ENCODE measurements around the gene CLEC18B. TPM values are rescaled to one million over a fixed set of nuclear protein-coding genes. Genes with fewer than 3 reads are reported as not detected.
"Not testable (repeated sequence)": the region's sequence is repeated elsewhere in the genome, so short reads cannot be mapped to it uniquely, and the experiment has no call there.

The CLEC18B gene
- total RNA-seq (not detected), polyA plus RNA-seq (0.29 TPM)

DNA sequence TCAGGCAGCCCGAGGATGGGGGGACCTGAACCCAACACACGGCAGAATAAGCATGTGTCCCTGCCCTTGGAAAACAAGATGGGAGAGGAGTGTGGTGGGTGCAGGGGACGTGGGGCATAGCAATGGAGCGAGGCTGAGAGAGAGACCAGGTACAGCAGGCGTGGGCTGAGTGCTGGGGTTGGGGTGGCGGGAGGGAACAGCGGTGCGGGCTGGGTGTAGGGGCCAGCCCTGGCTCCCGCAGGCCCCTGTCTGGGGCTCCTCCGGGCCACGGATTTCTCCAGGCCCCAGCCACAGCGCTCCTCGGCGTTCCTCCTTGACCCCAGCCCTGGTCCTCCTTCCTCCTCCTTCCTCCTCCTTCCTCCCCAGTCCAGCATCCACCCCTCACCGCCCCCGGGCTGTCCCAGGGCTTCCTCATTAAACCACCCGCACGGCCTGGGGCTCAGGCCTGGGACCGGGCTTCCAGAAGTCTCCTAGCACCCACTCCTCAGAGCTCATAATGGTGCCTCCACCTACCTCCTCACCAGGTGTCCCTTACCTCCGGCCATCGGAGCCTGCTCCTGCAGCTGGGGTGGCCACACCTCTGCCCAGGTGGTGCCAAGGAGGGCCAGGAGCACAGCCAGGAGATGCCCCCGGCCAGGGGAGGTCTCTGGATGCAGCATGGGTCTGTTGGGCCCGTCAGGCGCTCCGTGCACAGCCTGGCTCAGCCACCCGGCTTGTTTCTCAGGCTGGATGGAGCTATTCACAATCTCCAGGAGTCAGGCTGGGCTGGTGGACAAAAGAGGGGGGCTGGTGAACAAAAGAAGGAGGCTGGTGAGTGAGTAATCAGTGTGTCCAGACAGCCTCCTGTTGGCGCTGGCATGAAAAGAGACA lies at the start of gene CLEC18B:
Gene CLEC18B, minus strand, starts transcription at position 867 of the 870 bp plus-strand sequence. Its CDS starts 208 bp downstream, at position 659.
- not testable (repeated sequence) for H3K36me3 ChIP-seq (ENCODE audit: insufficient read depth); H3K27ac ChIP-seq (ENCODE audit: low read depth); H3K4me1 ChIP-seq (ENCODE audit: insufficient read depth); H3K4me3 ChIP-seq (ENCODE audit: low read depth, low read length); DNase-seq (ENCODE audit: extremely low spot score)
- 69% methylated on average over 5 of the region's 27 CpGs for WGBS

DNA sequence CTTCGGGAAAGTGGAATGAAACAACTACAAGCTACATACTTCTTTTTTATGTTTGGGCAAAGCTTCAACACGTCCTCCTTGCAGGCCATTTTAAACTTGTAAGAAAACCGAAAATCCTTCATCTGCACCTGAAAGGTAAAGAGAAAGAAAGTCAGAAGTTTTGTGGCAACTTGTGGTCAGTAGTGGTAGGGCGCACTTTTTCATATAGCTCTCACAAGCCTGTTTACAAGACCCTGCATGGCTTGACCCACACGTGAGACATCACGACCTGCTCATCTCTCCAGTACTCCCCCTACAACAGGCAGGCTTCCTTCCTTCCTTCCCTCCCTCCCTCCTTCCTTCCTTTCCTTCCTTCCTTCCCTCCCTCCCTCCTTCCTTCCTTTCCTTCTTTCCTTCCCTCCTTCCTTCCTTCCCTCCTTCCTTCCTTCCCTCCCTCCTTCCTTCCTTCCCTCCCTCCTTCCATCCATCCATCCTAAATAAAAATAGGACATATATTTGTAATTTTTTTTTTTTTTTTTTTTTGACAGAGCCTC lies 48.7 kb upstream of the CLEC18B start:
- DNase-seq (ENCODE audit: extremely low spot score) = no peak
- WGBS = 92% methylated on average over 5 of the region's 6 CpGs
- H3K4me3 ChIP-seq (ENCODE audit: low read depth, low read length) = no peak overlapping the region
- H3K27ac ChIP-seq (ENCODE audit: low read depth) = no peak overlapping the region
- H3K4me1 ChIP-seq (ENCODE audit: insufficient read depth) = no peaks in the 10 kb centered on the region
- H3K36me3 ChIP-seq (ENCODE audit: insufficient read depth) = peaks cover 4% of the 10 kb centered on the region

DNA sequence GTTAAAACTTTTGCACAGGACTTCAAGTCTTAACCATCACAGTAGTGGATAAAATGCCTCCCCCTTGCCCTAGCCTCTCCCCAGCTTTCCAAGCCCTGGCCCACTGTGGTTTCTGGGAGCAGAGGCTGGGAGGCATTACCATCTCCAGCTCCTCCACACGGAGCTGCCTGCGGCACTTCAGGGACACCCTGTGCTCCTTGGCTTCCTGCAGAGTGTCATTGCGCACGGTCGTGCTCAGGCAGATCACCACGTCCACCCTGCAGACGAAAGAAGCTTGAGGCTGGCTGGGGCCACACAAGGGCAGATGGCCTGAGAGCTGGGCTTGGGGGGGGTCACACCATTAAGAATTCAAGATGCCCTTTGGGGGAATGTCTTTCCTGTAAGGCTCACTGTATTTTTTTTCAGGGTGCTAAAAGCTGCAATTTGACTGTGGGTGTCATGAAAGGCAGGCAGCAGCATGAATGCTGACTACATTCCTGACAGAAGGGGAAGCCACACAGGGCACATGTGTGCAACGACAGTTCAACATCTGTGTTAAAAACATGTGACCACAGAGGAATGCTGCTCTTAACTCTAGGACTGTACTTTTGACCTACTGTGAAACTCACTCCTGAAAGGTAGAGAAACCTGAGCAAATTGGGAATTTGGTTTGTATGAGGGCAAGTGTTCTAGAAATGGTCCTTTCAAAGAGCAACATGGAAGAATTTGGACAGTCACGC lies 47.7 kb upstream of the CLEC18B start:
- Histone ChIP-seq H3K36me3 (ENCODE audit: insufficient read depth) (peaks cover 2% of the 10 kb centered on the region), H3K4me1 (ENCODE audit: insufficient read depth) (no peaks in the 10 kb centered on the region), H3K4me3 (ENCODE audit: low read depth, low read length) (no peak overlapping the region), H3K27ac (ENCODE audit: low read depth) (no peak overlapping the region)
- no peak for DNase-seq (ENCODE audit: extremely low spot score)
- 84% methylated on average over 9 of the region's 9 CpGs for WGBS

DNA sequence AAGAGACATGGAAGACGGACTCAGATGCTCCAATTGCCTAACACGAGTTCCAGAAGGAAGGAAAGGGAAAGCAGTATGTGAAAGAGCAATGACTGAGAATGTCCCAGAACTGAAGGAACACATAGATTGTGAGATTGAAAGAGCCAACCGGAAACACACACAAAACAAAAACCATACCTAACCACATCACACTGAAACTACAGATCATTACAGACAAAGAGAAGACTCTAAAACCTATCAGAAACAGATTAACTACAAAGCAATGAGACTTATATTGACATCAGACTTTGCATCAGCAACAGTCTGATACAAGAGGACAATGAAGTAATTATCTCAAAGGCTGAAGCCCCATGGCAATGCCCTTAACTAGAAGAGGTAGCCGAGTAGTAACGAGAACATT lies 45.6 kb upstream of the CLEC18B start:
- 91% methylated on average over 5 of the region's 5 CpGs for WGBS
- H3K27ac ChIP-seq (ENCODE audit: low read depth) = no peak overlapping the region
- no peak overlapping the region for H3K4me3 ChIP-seq (ENCODE audit: low read depth, low read length)
- no peak for DNase-seq (ENCODE audit: extremely low spot score)
- H3K36me3 ChIP-seq (ENCODE audit: insufficient read depth) = no peaks in the 10 kb centered on the region
- H3K4me1 ChIP-seq (ENCODE audit: insufficient read depth) = no peaks in the 10 kb centered on the region

DNA sequence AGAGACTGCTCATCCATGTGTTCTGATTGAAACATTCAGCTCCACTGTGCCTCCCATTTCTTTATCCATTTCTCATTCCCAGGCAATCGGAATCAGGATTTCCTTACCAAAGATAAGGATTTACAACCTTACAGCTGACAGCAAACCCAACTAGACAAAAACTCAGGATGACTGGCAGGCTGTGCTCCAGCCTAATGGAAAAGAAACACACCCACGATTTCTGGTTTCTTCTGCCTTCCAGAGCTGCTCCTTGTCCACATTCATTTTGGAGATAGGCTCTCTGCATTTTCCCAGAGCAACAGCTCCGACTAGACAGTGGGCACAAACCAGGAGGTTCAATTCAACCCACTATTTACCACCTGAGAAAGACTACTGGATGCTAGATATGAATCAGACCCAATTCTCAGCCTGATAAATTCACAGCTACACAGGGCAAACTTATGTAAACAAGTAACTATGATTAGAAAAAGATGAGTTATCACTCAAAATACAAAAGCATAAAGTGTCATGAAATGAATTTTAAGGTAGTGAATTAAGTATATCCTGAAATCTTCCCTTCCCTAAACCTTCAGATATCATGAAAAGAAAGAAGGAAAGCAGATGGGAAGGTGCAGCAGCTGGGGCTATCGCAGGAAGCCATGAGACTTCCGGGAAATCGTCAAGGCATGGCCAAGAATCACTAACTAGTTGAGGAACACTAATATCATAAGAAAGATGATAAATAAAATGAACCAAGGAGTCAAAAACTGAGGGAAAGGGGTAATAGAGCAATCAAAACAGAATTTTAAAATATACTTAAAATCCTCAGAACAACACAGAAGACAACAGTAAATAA lies 44.8 kb upstream of the CLEC18B start:
- no peak overlapping the region for H3K4me3 ChIP-seq (ENCODE audit: low read depth, low read length)
- no peaks in the 10 kb centered on the region for H3K4me1 ChIP-seq (ENCODE audit: insufficient read depth)
- no peaks in the 10 kb centered on the region for H3K36me3 ChIP-seq (ENCODE audit: insufficient read depth)
- H3K27ac ChIP-seq (ENCODE audit: low read depth) = no peak overlapping the region
- whole genome bisulfite sequencing = 66% methylated on average over 6 of the region's 6 CpGs
- DNase-seq (ENCODE audit: extremely low spot score) = no peak

DNA sequence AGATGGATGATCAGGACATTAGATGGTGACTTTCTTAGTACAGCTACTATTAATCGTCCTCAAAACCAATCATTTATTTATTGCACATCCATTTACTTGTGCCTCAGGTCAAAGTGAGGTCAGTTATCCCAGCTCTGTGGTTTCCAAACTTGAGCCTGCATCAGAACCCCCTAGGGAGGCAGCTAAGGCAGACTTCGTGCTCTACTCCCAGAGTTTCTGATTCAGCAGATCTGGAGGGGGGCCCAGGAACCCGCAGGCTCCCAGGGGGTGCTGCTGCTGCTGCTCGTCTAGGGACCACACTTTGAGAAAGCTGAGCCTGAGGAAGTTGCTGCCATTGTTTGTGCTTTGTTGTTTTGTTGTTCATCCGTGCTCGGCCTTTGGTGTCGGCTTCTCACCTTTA lies 44.0 kb upstream of the CLEC18B start:
- WGBS = 88% methylated on average over 7 of the region's 7 CpGs
- H3K27ac ChIP-seq (ENCODE audit: low read depth) = no peak overlapping the region
- no peak overlapping the region for H3K4me3 ChIP-seq (ENCODE audit: low read depth, low read length)
- no peaks in the 10 kb centered on the region for H3K36me3 ChIP-seq (ENCODE audit: insufficient read depth)
- no peaks in the 10 kb centered on the region for H3K4me1 ChIP-seq (ENCODE audit: insufficient read depth)
- DNase-seq (ENCODE audit: extremely low spot score) = no peak

DNA sequence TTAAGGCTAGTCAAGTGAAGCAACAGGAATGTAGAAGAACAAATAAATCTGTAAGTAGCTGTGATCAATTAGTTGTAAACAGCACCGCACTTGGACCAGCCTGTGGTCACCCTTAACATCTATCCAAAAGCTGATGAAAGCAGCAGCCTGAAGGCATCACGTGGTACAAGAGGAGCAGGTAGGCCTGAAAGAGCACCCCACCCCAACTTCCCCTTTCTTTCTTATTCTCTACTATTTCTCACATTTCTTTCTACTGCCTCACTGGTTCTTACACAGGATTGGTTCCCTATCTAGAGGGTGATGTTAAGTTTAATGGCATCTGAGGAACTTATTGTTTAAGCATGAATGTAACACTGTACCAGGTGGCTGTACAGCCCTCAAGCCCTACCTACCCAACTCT lies 42.6 kb upstream of the CLEC18B start:
- no peak overlapping the region for H3K27ac ChIP-seq (ENCODE audit: low read depth)
- 100% methylated on average over 2 of the region's 2 CpGs for WGBS
- DNase-seq (ENCODE audit: extremely low spot score) = no peak
- H3K36me3 ChIP-seq (ENCODE audit: insufficient read depth) = no peaks in the 10 kb centered on the region
- H3K4me1 ChIP-seq (ENCODE audit: insufficient read depth) = no peaks in the 10 kb centered on the region
- no peak overlapping the region for H3K4me3 ChIP-seq (ENCODE audit: low read depth, low read length)

DNA sequence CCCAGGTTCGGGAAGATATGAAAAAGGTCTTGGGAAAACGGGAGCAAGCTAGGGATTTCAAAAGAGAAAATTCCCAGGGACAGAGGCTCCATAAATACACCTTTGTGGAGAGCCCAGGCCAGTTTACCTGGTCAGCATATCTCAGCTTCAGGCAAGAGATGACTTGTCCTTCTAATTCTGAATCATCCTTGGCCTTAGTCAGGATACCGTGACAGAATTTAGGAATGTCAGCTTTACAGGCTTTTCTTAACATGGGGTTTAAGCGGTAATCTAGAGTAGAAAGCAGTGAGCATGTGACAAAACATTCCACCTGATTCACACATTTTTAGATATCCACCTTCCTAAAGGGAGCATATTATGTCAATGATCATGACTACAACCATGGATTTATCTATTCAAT lies 41.1 kb upstream of the CLEC18B start:
- Histone ChIP-seq H3K4me3 (ENCODE audit: low read depth, low read length) (no peak overlapping the region), H3K4me1 (ENCODE audit: insufficient read depth) (no peaks in the 10 kb centered on the region), H3K36me3 (ENCODE audit: insufficient read depth) (no peaks in the 10 kb centered on the region), H3K27ac (ENCODE audit: low read depth) (no peak overlapping the region)
- 89% methylated on average over 4 of the region's 4 CpGs for WGBS
- DNase-seq (ENCODE audit: extremely low spot score) = no peak

DNA sequence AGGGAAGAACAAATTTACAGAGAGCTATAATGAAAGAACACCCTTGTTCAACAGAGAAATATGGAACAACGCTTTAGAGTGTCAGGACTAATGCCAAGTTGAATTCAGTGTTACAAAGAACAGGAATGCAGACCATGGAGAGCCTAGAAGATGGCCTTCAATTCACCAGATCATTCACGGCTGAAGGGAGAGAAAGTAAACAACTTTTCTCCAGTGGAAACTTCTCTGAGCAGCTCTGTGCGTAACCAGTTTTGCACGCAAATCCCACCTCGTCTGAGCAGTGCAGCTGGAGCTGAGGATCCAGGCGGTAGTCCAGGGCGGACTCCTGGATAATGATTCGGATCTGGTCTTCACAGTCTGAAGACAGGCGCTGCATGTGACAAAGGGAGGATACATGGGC lies 40.5 kb upstream of the CLEC18B start:
- Histone ChIP-seq H3K4me1 (ENCODE audit: insufficient read depth) (no peaks in the 10 kb centered on the region), H3K27ac (ENCODE audit: low read depth) (no peak overlapping the region), H3K36me3 (ENCODE audit: insufficient read depth) (no peaks in the 10 kb centered on the region), H3K4me3 (ENCODE audit: low read depth, low read length) (no peak overlapping the region)
- DNase-seq (ENCODE audit: extremely low spot score) = no peak
- 90% methylated on average over 9 of the region's 9 CpGs for WGBS

DNA sequence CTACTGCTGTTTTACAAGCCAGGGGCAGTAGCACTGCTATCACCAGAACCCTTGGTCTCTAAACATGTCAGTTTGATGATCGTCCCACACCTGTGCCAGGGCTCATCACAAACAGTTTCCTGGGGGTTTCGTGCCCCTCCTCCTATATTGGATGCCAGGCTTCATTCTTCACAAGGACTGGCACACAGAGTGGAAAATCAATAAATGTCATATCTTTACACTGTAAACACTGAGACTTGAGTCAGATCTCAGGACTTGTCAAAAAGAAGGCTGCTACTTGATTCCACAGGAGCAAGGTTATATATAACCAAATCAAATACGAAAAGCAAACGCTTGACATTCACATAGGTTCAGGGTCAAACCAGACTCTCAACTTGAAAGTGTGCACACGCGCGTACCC lies 39.3 kb upstream of the CLEC18B start:
- Histone ChIP-seq H3K4me3 (ENCODE audit: low read depth, low read length) (no peak overlapping the region), H3K36me3 (ENCODE audit: insufficient read depth) (no peaks in the 10 kb centered on the region), H3K27ac (ENCODE audit: low read depth) (no peak overlapping the region), H3K4me1 (ENCODE audit: insufficient read depth) (no peaks in the 10 kb centered on the region)
- no peak for DNase-seq (ENCODE audit: extremely low spot score)
- 91% methylated on average over 7 of the region's 7 CpGs for WGBS

DNA sequence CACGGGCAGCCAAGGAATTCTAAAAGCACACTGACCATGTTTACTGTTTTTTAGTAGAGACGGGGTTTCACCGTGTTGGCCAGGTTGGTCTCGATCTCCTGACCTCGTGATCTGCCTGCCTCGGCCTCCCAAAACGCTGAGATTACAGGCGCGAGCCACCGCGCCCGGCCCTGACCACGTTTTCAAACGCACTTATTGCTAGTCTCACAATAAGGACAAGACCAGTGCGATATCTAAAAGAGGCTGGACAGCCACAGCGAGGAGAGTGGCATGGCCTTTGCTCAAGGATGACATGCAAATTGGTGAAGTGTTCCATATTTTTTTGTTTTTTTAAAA lies 35.0 kb upstream of the CLEC18B start:
- Histone ChIP-seq H3K4me3 (ENCODE audit: low read depth, low read length) (no peak overlapping the region), H3K27ac (ENCODE audit: low read depth) (no peak overlapping the region), H3K36me3 (ENCODE audit: insufficient read depth) (no peaks in the 10 kb centered on the region), H3K4me1 (ENCODE audit: insufficient read depth) (no peaks in the 10 kb centered on the region)
- WGBS = 96% methylated on average over 16 of the region's 16 CpGs
- no peak for DNase-seq (ENCODE audit: extremely low spot score)

DNA sequence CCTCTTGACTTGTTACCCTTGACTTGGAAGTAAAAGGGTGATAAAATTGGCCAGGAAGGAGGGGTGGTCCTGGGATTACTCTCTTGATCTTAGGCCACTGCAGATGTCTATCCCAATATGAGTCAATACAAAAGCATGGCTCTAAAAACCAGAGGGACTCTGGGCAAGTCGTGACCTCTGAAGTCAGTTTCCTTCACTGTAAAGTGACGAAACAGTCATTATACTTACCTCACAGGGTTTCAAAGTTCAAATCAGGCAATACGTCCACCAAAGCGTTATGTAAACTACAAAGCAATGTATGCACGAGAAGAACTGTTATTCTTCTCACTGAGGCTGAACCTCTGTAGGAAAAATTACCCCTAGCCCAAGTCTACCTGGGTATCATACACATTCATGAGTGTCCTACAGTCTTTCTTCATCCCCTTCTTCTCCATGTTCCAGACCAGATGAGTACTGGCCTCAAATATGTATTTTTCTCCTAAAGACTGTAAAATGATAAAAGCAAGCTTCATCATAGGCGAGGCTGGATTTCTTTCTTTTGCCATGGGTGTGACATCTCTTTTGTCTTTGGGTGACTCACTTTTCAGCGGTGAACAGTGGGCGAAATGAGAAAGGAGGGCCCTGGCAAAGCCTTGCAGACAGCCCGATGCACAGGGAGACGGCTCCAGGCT lies 34.5 kb upstream of the CLEC18B start:
- H3K4me3 ChIP-seq (ENCODE audit: low read depth, low read length) = no peak overlapping the region
- no peaks in the 10 kb centered on the region for H3K36me3 ChIP-seq (ENCODE audit: insufficient read depth)
- WGBS = 85% methylated on average over 10 of the region's 10 CpGs
- DNase-seq (ENCODE audit: extremely low spot score) = no peak
- H3K4me1 ChIP-seq (ENCODE audit: insufficient read depth) = no peaks in the 10 kb centered on the region
- H3K27ac ChIP-seq (ENCODE audit: low read depth) = no peak overlapping the region

DNA sequence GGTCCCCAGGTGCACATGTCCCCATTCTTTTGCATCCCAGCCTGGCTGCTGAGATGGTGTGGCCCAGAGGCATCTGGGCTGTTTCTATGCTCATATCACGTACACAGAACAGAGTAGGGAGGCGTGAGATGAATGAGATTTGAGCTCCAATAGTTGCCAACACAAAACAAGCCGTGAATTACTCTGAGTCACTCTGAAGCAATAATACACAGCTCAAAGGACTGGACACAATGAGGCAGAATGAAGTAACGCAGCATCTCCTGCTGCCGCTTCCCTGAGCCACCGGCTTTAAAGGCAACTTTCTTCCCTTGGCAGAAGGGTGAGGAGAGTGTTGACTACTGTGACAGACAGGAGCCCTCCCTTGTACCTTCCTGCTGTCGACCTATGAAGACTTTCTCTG lies 33.9 kb upstream of the CLEC18B start:
- Histone ChIP-seq H3K36me3 (ENCODE audit: insufficient read depth) (no peaks in the 10 kb centered on the region), H3K27ac (ENCODE audit: low read depth) (no peak overlapping the region), H3K4me3 (ENCODE audit: low read depth, low read length) (no peak overlapping the region), H3K4me1 (ENCODE audit: insufficient read depth) (no peaks in the 10 kb centered on the region)
- 92% methylated on average over 7 of the region's 7 CpGs for WGBS
- no peak for DNase-seq (ENCODE audit: extremely low spot score)
